ENCODE measurements around the gene RFX3.

Gene RFX3

GRCh38 chr9:3434594-3434993, 91.2 kb downstream of the RFX3 start:
- DNase-seq (ENCODE audit: low spot score): no peak

GRCh38 chr9:3433754-3434153, 92.0 kb downstream of the RFX3 start:
- no peak for DNase-seq (ENCODE audit: low spot score)

GRCh38 chr9:3433066-3433465, 92.7 kb downstream of the RFX3 start:
- DNase-seq (ENCODE audit: low spot score): no peak

GRCh38 chr9:3431890-3432289, 93.9 kb downstream of the RFX3 start:
- no peak for DNase-seq (ENCODE audit: low spot score)

GRCh38 chr9:3419893-3420292, 105.9 kb downstream of the RFX3 start:
- DNase-seq (ENCODE audit: low spot score): no peak

- DNase-seq (ENCODE audit: low spot score): no peak
Measured at GRCh38 chr9:3415906-3416305, 109.9 kb downstream of the RFX3 start.

- no peak for DNase-seq (ENCODE audit: low spot score)
Measured at GRCh38 chr9:3413984-3414383, 111.8 kb downstream of the RFX3 start.

- DNase-seq (ENCODE audit: low spot score): no peak
Measured at GRCh38 chr9:3410461-3410860, 115.3 kb downstream of the RFX3 start.

- no peak for DNase-seq (ENCODE audit: low spot score)
Measured at GRCh38 chr9:3409453-3409852, 116.3 kb downstream of the RFX3 start.

GRCh38 chr9:3403315-3403714, 122.5 kb downstream of the RFX3 start:
- no peak for DNase-seq (ENCODE audit: low spot score)

- no peak for DNase-seq (ENCODE audit: low spot score)
Measured at GRCh38 chr9:3401221-3401954, 124.4 kb downstream of the RFX3 start.

- no peak for DNase-seq (ENCODE audit: low spot score)
Measured at GRCh38 chr9:3398232-3398648, 127.6 kb downstream of the RFX3 start.

GRCh38 chr9:3397766-3398165, 128.0 kb downstream of the RFX3 start:
- DNase-seq (ENCODE audit: low spot score): no peak

- no peak for DNase-seq (ENCODE audit: low spot score)
Measured at GRCh38 chr9:3391414-3391813, 134.4 kb downstream of the RFX3 start.

GRCh38 chr9:3386753-3387152, 139.0 kb downstream of the RFX3 start:
- no peak for DNase-seq (ENCODE audit: low spot score)

GRCh38 chr9:3385871-3386270, 139.9 kb downstream of the RFX3 start:
- no peak for DNase-seq (ENCODE audit: low spot score)

GRCh38 chr9:3371842-3372241, 154.0 kb downstream of the RFX3 start:
- DNase-seq (ENCODE audit: low spot score): no peak

- DNase-seq (ENCODE audit: low spot score): no peak
Measured at GRCh38 chr9:3370715-3371114, 155.1 kb downstream of the RFX3 start.

- no peak for DNase-seq (ENCODE audit: low spot score)
Measured at GRCh38 chr9:3367185-3367584, 158.6 kb downstream of the RFX3 start.

GRCh38 chr9:3361689-3362392, 164.0 kb downstream of the RFX3 start:
- DNase-seq (ENCODE audit: low spot score): no peak

- DNase-seq (ENCODE audit: low spot score): no peak
Measured at GRCh38 chr9:3361116-3361515, 164.7 kb downstream of the RFX3 start.

GRCh38 chr9:3360245-3360644, 165.6 kb downstream of the RFX3 start:
- no peak for DNase-seq (ENCODE audit: low spot score)

- no peak for DNase-seq (ENCODE audit: low spot score)
Measured at GRCh38 chr9:3359778-3360177, 166.0 kb downstream of the RFX3 start.
